ENCODE measurements around the gene DLL4. TPM values are rescaled to one million over a fixed set of nuclear protein-coding genes. Genes with fewer than 3 reads are reported as not detected.

DLL4 gene
- total RNA-seq, 1 experiment from 2014 or later = 1.5 TPM

GRCh38 chr15:40942878-40943277 lies 13.7 kb downstream of the DLL4 start:
- POLR2A ChIA-PET = interaction anchor here (3.5 to 5.7 kb wide), 2 partner anchors 10 to 13 kb away, joined by 39 read pairs; partner anchors contain the start of genes CHAC1 and DLL4

More at GRCh38 chr15:40942878-40943277, 13.7 kb downstream of the DLL4 start:
- H3K4me3 ChIP-seq (replicated peaks in 1 of 2; ENCODE audit: low read depth in 1 of 2, low read length in 2 of 2) = no peak overlapping the region
- no peaks in the 10 kb centered on the region for H4K20me1 ChIP-seq (ENCODE audit: insufficient read depth)
- peaks cover 17 to 18% of the 10 kb centered on the region in 2 experiments; a peak in 3 of 4 replicates for H3K4me1 ChIP-seq (ENCODE audit: control insufficient read depth in 1 of 2, insufficient read depth in 2 of 2, low read length in 2 of 2)
- no peaks in the 10 kb centered on the region for H3K27me3 ChIP-seq (ENCODE audit: insufficient read depth, low read length)
- no peaks in the 10 kb centered on the region for H3K79me2 ChIP-seq (ENCODE audit: insufficient read depth, low read length)
- H3K36me3 ChIP-seq (ENCODE audit: control insufficient read depth in 1 of 2, insufficient read depth in 2 of 2, low read length in 2 of 2) = no peaks in the 10 kb centered on the region
- RAD21 ChIA-PET (ENCODE audit: low non-redundant PET in 1 of 2, low total read pairs in 2 of 2, uncharacterized antibody in 2 of 2, unreplicated experiment in 2 of 2) = interaction anchor here (1.0 to 1.6 kb wide), 2 partner anchors 14 to 243 kb away, joined by 3 to 4 read pairs; partner anchors contain the start of gene DLL4 (in 1 of the 2)
- no peak for ATAC-seq
- BruUV-seq (replicated peaks) = no TSS peak
- DNase-seq (ENCODE audit: low read depth, low spot score) = no peak
- no peak overlapping the region for H2AFZ ChIP-seq (ENCODE audit: low read depth, low read length, poor library complexity, severe bottlenecking)
- CTCF ChIA-PET = interaction anchor here (1.4 to 2.7 kb wide), 3 partner anchors 9 to 39 kb away, joined by 4 to 36 read pairs (median 24); partner anchors contain the start of genes CHAC1 and DLL4
- H3K9ac ChIP-seq (ENCODE audit: low read length) = no peak overlapping the region
- intact Hi-C loops (cut with micrococcal nuclease) = no loop called here
- no peaks in the 10 kb centered on the region for H3K9me3 ChIP-seq (ENCODE audit: control insufficient read depth in 1 of 2, insufficient read depth in 1 of 2, low read depth in 1 of 2, low read length in 2 of 2)
- peak overlapping the region; percentile 97; the same call in 1 of the 2 replicates for H3K4me2 ChIP-seq (ENCODE audit: low read length)
- no peak overlapping the region; the same call in 1 of the 2 replicates for H3K27ac ChIP-seq (ENCODE audit: low read depth, low read length)
- no peak for TF ChIP-seq TCF7L2 (IDR thresholded peaks at IDR 0.05; ENCODE audit: borderline replicate concordance, extremely low read depth, insufficient read depth, insufficient read length)
- TF ChIP-seq SRF (IDR thresholded peaks at IDR 0.05; ENCODE audit: low read depth) = no peak
- no peak for TF ChIP-seq ELF1 (IDR thresholded peaks at IDR 0.05; ENCODE audit: borderline replicate concordance, low read depth)
- no peak for TF ChIP-seq MAX (IDR thresholded peaks at IDR 0.05)
- no peak for TF ChIP-seq EZH2 (IDR thresholded peaks at IDR 0.05)
- no peak for TF ChIP-seq EZH2phosphoT487 (IDR thresholded peaks at IDR 0.05; ENCODE audit: borderline replicate concordance)
- no peak for TF ChIP-seq SP1 (IDR thresholded peaks at IDR 0.05; ENCODE audit: low read depth)
- TF ChIP-seq REST (IDR thresholded peaks at IDR 0.05; ENCODE audit: low read depth) = no peak
- no peak for TF ChIP-seq CBX3 (IDR thresholded peaks at IDR 0.05; ENCODE audit: low read depth)
- TF ChIP-seq POLR2A (IDR thresholded peaks at IDR 0.05; ENCODE audit: borderline replicate concordance, extremely low read depth, insufficient read depth, insufficient read length) = no peak
- H3K9me2 ChIP-seq (ENCODE audit: insufficient read depth) = no peaks in the 10 kb centered on the region

Data from HCT116 (cell line).